GM23338 (cell line): ENCODE measurements around the gene DOCK3. TPM values are rescaled to one million over a fixed set of nuclear protein-coding genes. Genes with fewer than 3 reads are reported as not detected.

Experiments used
- ATAC-seq: fragments of 200-7000 bp; cut with Tn5 transposase; 3 replicates; pipeline ENCODE4 v1.9.1; 2020
- DNase-seq: peaks from one replicate; pipeline ENCODE4 v3.0.0-alpha.2; 2015; ENCODE audit warnings: low spot score
- H2AFZ ChIP-seq: fragments of 200-600 bp; sonication (generic); 2 replicates; pipeline ENCODE4 v1.8.0; 2016; ENCODE audit warnings: antibody characterized with exemption, mild to moderate bottlenecking, moderate library complexity
- H3F3A ChIP-seq: fragments of 200-600 bp; sonication (generic); replicated peaks from 2 replicates; pipeline ENCODE4 v1.8.0; 2017; ENCODE audit warnings: antibody characterized with exemption, mixed run types, low read depth
- H3K27ac ChIP-seq: fragments of 200-600 bp; sonication (generic); 2 replicates; pipeline ENCODE4 v1.6.1; 2016; ENCODE audit warnings: low read depth
- H3K27me3 ChIP-seq: fragments of 200-600 bp; sonication (generic); 2 replicates; pipeline ENCODE4 v1.8.0; 2016; ENCODE audit warnings: mild to moderate bottlenecking, mixed run types, moderate library complexity; ENCODE audit not compliant: insufficient read depth
- H3K36me3 ChIP-seq: fragments of 200-600 bp; sonication (generic); 2 replicates; pipeline ENCODE4 v1.8.0; 2016; ENCODE audit warnings: mild to moderate bottlenecking; ENCODE audit not compliant: insufficient read depth
- H3K4me1 ChIP-seq: fragments of 200-600 bp; sonication (generic); 2 replicates; pipeline ENCODE4 v1.8.0; 2016; ENCODE audit warnings: mild to moderate bottlenecking, moderate library complexity; ENCODE audit not compliant: insufficient read depth
- H3K4me2 ChIP-seq: fragments of 200-600 bp; sonication (generic); 2 replicates; pipeline ENCODE4 v1.7.1; 2017; ENCODE audit warnings: mixed run types
- H3K4me3 ChIP-seq: fragments of 200-600 bp; sonication (generic); 2 replicates; pipeline ENCODE4 v1.6.1; 2016; ENCODE audit warnings: mixed run types
- H3K79me2 ChIP-seq: fragments of 200-600 bp; sonication (generic); replicated peaks from 2 replicates; pipeline ENCODE4 v1.8.0; 2017; ENCODE audit warnings: mild to moderate bottlenecking; ENCODE audit not compliant: insufficient read depth
- H3K9me2 ChIP-seq: fragments of 200-600 bp; sonication (generic); 2 replicates; pipeline ENCODE4 v1.8.0; 2017; ENCODE audit not compliant: insufficient read depth
- H4K20me1 ChIP-seq: fragments of 200-600 bp; sonication (generic); replicated peaks from 2 replicates; pipeline ENCODE4 v1.8.0; 2017; ENCODE audit warnings: mild to moderate bottlenecking; ENCODE audit not compliant: insufficient read depth
- H3K27ac Mint-ChIP-seq: 2 replicates; pipeline ENCODE4 v1.8.0; 2020; ENCODE audit warnings: inconsistent platforms, mild to moderate bottlenecking, moderate library complexity, mixed read lengths
- H3K27me3 Mint-ChIP-seq: 3 replicates; pipeline ENCODE4 v1.8.0; 2022; ENCODE audit warnings: low read depth, mild to moderate bottlenecking, moderate library complexity, mixed read lengths, inconsistent platforms; ENCODE audit not compliant: insufficient read depth, poor library complexity
- H3K36me3 Mint-ChIP-seq: 3 replicates; pipeline ENCODE4 v1.8.0; 2021; ENCODE audit warnings: low read depth, mild to moderate bottlenecking, inconsistent platforms, moderate library complexity, mixed read lengths
- H3K4me1 Mint-ChIP-seq: 3 replicates; pipeline ENCODE4 v1.8.0; 2020; ENCODE audit warnings: mild to moderate bottlenecking, inconsistent platforms, mixed read lengths
- H3K4me3 Mint-ChIP-seq: 3 replicates; pipeline ENCODE4 v1.8.0; 2021; ENCODE audit warnings: moderate library complexity, mild to moderate bottlenecking, inconsistent platforms, mixed read lengths
- H3K9me3 Mint-ChIP-seq: 3 replicates; pipeline ENCODE4 v1.8.0; 2020; ENCODE audit warnings: moderate library complexity, mild to moderate bottlenecking, inconsistent platforms, mixed read lengths
- CREB1 ChIP-seq: fragments of 250-450 bp; sonication (Bioruptor Pico); IDR thresholded peaks from 2 replicates; pipeline ENCODE4 v1.5.0; 2020; ENCODE audit warnings: low read depth, mild to moderate bottlenecking, moderate library complexity
- CTCF ChIP-seq, 2 experiments: fragments of 200-600 bp in 1 of 2; sonication (generic) in 1 of 2; conservative IDR thresholded peaks; 2 replicates each; pipeline versions ENCODE4 v1.5.1 to v1.6.1; 2016 to 2017; ENCODE audit warnings: antibody characterized with exemption in 2 of 2, low read depth in 2 of 2, mild to moderate bottlenecking in 2 of 2, moderate library complexity in 1 of 2
- ETS1 ChIP-seq: IDR thresholded peaks from 2 replicates; pipeline ENCODE4 v1.6.1; 2016; ENCODE audit warnings: antibody characterized with exemption
- EZH2phosphoT487 ChIP-seq: fragments of 200-600 bp; sonication (generic); IDR thresholded peaks from one replicate; pipeline ENCODE4 v1.8.1; 2018; ENCODE audit warnings: antibody characterized with exemption; ENCODE audit not compliant: unreplicated experiment
- POLR2AphosphoS5 ChIP-seq: IDR thresholded peaks from 2 replicates; pipeline ENCODE4 v1.6.1; 2016; ENCODE audit warnings: antibody characterized with exemption, low read depth
- REST ChIP-seq: IDR thresholded peaks from one replicate; pipeline ENCODE4 v1.6.1; 2018; ENCODE audit warnings: antibody characterized with exemption; ENCODE audit not compliant: unreplicated experiment
- STAT1 ChIP-seq: IDR thresholded peaks from one replicate; pipeline ENCODE4 v1.6.1; 2016; ENCODE audit warnings: antibody characterized with exemption; ENCODE audit not compliant: unreplicated experiment
- ZNF114 ChIP-seq: fragments of 250-450 bp; sonication (Bioruptor Pico); IDR thresholded peaks from 2 replicates; pipeline ENCODE4 v1.5.0; 2020; ENCODE audit warnings: mild to moderate bottlenecking, moderate library complexity
- polyA plus RNA-seq: library from polyadenylated mRNA; unstranded; fragments of >200 nt; fragmentation: Nextera tagmentation; extraction: Ambion mirVana; gene quantifications from 2 replicates; pipeline ENCODE4 v1.2.1, GENCODE V29; 2016
- total RNA-seq: library from RNA; depleted of rRNA; stranded (reverse); fragments of >200 nt; shearing (Covaris generic); gene quantifications from 2 replicates; pipeline ENCODE4 v1.2.3, GENCODE V29; 2014

The DOCK3 gene
- total and polyA plus RNA-seq, 2 experiments from 2014 or later = 2.4 to 5.6 TPM

- no peak; the same call in 2 of the 3 replicates for ATAC-seq
- DNase-seq = peak; percentile 22
- H3K27ac ChIP-seq = no peak overlapping the region
- H3K9me2 ChIP-seq = no peaks in the 10 kb centered on the region
- H3K4me2 ChIP-seq = no peak overlapping the region
- H3K4me3 ChIP-seq = no peak overlapping the region
- H3F3A ChIP-seq = 0 out of 2 replicates have a peak, but pooled peaks cover 5% of the 10 kb centered on the region
- H4K20me1 ChIP-seq = no peaks in the 10 kb centered on the region
- peaks cover 29% of the 10 kb centered on the region for H3K4me1 Mint-ChIP-seq
- H3K4me1 ChIP-seq = peaks cover 13% of the 10 kb centered on the region
- no peaks in the 10 kb centered on the region for H3K79me2 ChIP-seq
- H3K27me3 Mint-ChIP-seq = peaks cover 7% of the 10 kb centered on the region
- no peak overlapping the region for H3K27ac Mint-ChIP-seq
- TF ChIP-seq EZH2phosphoT487 (no peak), REST (no peak), CTCF (conservative IDR thresholded peaks at IDR 0.05; ENCODE audit: low read depth in 2 of 2) (no peak), STAT1 (no peak), CREB1 (CRISPR knock-in tag) (no peak)
- no peak overlapping the region for H2AFZ ChIP-seq
- H3K4me3 Mint-ChIP-seq = no peak overlapping the region
- no peaks in the 10 kb centered on the region for H3K27me3 ChIP-seq
- H3K36me3 ChIP-seq = no peaks in the 10 kb centered on the region
- no peaks in the 10 kb centered on the region for H3K9me3 Mint-ChIP-seq
- peaks cover 2% of the 10 kb centered on the region; the same call in 1 of the 3 replicates for H3K36me3 Mint-ChIP-seq
Measured at GRCh38 chr3:50651445-50651844, 23.3 kb upstream of the DOCK3 start.

- peaks cover 13% of the 10 kb centered on the region for H3K4me1 ChIP-seq
- no peak overlapping the region for H2AFZ ChIP-seq
- no peak overlapping the region for H3K4me2 ChIP-seq
- no peak overlapping the region for H3K4me3 Mint-ChIP-seq
- H3K36me3 ChIP-seq = no peaks in the 10 kb centered on the region
- no peaks in the 10 kb centered on the region for H3K9me2 ChIP-seq
- H4K20me1 ChIP-seq = no peaks in the 10 kb centered on the region
- peak; percentile 44 for DNase-seq
- H3K9me3 Mint-ChIP-seq = no peaks in the 10 kb centered on the region
- peaks cover 8% of the 10 kb centered on the region for H3K27me3 Mint-ChIP-seq
- ATAC-seq = peak; percentile 57
- H3K36me3 Mint-ChIP-seq = no peaks in the 10 kb centered on the region; the same call in 2 of the 3 replicates
- H3K27ac ChIP-seq = peak overlapping the region; percentile 63; the same call in 1 of the 2 replicates
- H3K27ac Mint-ChIP-seq = no peak overlapping the region
- no peaks in the 10 kb centered on the region for H3K27me3 ChIP-seq
- H3K4me3 ChIP-seq = no peak overlapping the region
- peaks cover 29% of the 10 kb centered on the region for H3K4me1 Mint-ChIP-seq
- no peaks in the 10 kb centered on the region for H3K79me2 ChIP-seq
- H3F3A ChIP-seq = 0 out of 2 replicates have a peak, but pooled peaks cover 5% of the 10 kb centered on the region
- TF ChIP-seq ZNF114 (CRISPR knock-in tag) (no peak), ETS1 (no peak), POLR2AphosphoS5 (no peak), STAT1 (no peak)
Measured at GRCh38 chr3:50651920-50652529, 22.7 kb upstream of the DOCK3 start.
